Calu3 (cell line): ENCODE data around the gene MOB3A. TPM values are rescaled to one million over a fixed set of nuclear protein-coding genes. Genes with fewer than 3 reads are reported as not detected.

ENCODE experiments used
- BruUV-seq: library from RNA; stranded (reverse); fragments of 400-500 nt; replicated peaks from 2 replicates; lab custom pipeline; 2021; lab: Mats Ljungman, UMichigan
- CTCF ChIA-PET: fragments of 300-600 bp; sonication (Branson Sonifier 250); formaldehyde crosslinking; loops from one replicate; lab custom pipeline; 2022; ENCODE audit warnings: antibody characterized with exemption; lab: Charles Lee
- DNase-seq: peaks from one replicate; pipeline ENCODE4 v3.0.0; 2022
- H3K27ac Mint-ChIP-seq: one replicate; pipeline ENCODE4 v1.8.0; 2022; ENCODE audit warnings: mixed read lengths; ENCODE audit not compliant: unreplicated experiment
- H3K27me3 Mint-ChIP-seq: one replicate; pipeline ENCODE4 v1.8.0; 2022; ENCODE audit warnings: mixed read lengths; ENCODE audit not compliant: unreplicated experiment
- H3K36me3 Mint-ChIP-seq: one replicate; pipeline ENCODE4 v1.8.0; 2022; ENCODE audit warnings: mild to moderate bottlenecking, moderate library complexity, mixed read lengths; ENCODE audit not compliant: insufficient read depth, unreplicated experiment
- H3K4me1 Mint-ChIP-seq: one replicate; pipeline ENCODE4 v1.8.0; 2022; ENCODE audit warnings: mild to moderate bottlenecking, low read depth, mixed read lengths; ENCODE audit not compliant: unreplicated experiment
- H3K4me3 Mint-ChIP-seq: one replicate; pipeline ENCODE4 v1.8.0; 2022; ENCODE audit warnings: mild to moderate bottlenecking, low read depth, moderate library complexity, mixed read lengths; ENCODE audit not compliant: unreplicated experiment
- H3K9me3 Mint-ChIP-seq: one replicate; pipeline ENCODE4 v1.8.0; 2022; ENCODE audit warnings: low read depth, mixed read lengths; ENCODE audit not compliant: unreplicated experiment
- intact Hi-C: fragments of 100-400 bp; cut with micrococcal nuclease; formaldehyde crosslinking; loops from one replicate; pipeline ENCODE4 v1.10.0; 2022; ENCODE audit not compliant: unreplicated experiment
- total RNA-seq: library from RNA; stranded (reverse); gene quantifications from 2 replicates; pipeline ENCODE4 v1.2.3, GENCODE V29; 2022
- TF ChIP-seq, protein P1 (sequence below): fragments of 200-600 bp; IDR thresholded peaks from one replicate; pipeline ENCODE4 v1.8.0; 2022; ENCODE audit warnings: antibody characterized with exemption; ENCODE audit not compliant: unreplicated experiment

MOB3A gene
- total RNA-seq, 1 experiment from 2014 or later = 15.8 TPM

GRCh38 chr19:2039089-2039958, 56.8 kb downstream of the MOB3A start:
- peaks cover 2% of the 10 kb centered on the region for H3K9me3 Mint-ChIP-seq
- no peaks in the 10 kb centered on the region for H3K4me1 Mint-ChIP-seq
- no peaks in the 10 kb centered on the region for H3K27me3 Mint-ChIP-seq
- peaks cover 50% of the 10 kb centered on the region for H3K36me3 Mint-ChIP-seq
- CTCF ChIA-PET = interaction anchor here (0.5 to 1.1 kb wide), 2 partner anchors 31 to 61 kb away, joined by 3 read pairs; no protein-coding TSS in a partner anchor
- TF ChIP-seq, protein P1, sequence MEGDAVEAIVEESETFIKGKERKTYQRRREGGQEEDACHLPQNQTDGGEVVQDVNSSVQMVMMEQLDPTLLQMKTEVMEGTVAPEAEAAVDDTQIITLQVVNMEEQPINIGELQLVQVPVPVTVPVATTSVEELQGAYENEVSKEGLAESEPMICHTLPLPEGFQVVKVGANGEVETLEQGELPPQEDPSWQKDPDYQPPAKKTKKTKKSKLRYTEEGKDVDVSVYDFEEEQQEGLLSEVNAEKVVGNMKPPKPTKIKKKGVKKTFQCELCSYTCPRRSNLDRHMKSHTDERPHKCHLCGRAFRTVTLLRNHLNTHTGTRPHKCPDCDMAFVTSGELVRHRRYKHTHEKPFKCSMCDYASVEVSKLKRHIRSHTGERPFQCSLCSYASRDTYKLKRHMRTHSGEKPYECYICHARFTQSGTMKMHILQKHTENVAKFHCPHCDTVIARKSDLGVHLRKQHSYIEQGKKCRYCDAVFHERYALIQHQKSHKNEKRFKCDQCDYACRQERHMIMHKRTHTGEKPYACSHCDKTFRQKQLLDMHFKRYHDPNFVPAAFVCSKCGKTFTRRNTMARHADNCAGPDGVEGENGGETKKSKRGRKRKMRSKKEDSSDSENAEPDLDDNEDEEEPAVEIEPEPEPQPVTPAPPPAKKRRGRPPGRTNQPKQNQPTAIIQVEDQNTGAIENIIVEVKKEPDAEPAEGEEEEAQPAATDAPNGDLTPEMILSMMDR = no peak
- no peak for DNase-seq
- BruUV-seq = TSS peak; percentile 8
- no peak overlapping the region for H3K4me3 Mint-ChIP-seq
- H3K27ac Mint-ChIP-seq = no peak overlapping the region
- intact Hi-C loops = no loop called here

DNA sequence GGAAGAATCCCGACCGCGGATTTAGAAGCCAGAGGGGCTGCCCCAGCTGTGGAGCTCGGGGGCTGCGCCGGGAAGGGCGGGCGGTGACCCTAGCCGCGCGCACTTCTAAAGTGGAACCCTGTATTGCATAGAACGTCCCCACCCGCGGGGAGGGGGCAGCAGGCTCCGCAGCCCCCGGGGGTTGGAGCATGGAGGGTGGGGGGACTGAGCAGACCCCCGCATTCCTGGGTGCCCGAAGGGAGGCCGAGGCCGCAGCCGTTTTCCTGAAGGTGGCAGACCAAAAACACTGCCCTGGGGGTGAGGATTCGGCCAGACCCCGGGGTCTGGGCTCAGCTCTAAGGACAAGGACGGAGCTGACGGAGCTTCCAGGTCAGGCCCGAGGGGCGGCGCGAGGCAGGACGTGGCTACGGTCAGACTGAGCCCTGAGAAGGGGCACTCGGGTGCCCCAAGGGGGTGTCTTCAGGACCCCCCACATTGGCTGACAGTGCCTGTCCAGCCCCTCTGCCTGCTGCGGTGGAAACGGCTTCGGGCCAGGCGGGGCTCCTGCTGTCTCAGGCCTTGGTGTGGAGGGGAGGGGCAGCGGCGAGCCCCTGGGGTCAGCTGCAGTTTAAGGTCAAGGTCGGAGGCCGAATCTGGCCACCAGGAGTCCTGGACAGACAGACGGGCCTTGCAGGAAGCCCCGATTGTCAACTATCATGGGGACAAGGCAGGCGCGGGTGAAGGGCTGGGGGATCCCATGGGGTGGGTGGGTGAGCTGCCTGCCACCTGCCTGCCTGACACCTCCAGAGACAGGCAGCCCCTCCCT, 57.6 kb downstream of the MOB3A start:
- no peaks in the 10 kb centered on the region for H3K27me3 Mint-ChIP-seq
- H3K36me3 Mint-ChIP-seq = peaks cover 50% of the 10 kb centered on the region
- BruUV-seq = no TSS peak
- no peak overlapping the region for H3K27ac Mint-ChIP-seq
- CTCF ChIA-PET = interaction anchor here (0.5 to 1.1 kb wide), 2 partner anchors 31 to 61 kb away, joined by 3 read pairs; no protein-coding TSS in a partner anchor
- H3K4me1 Mint-ChIP-seq = no peaks in the 10 kb centered on the region
- no peak for DNase-seq
- intact Hi-C loops = no loop called here
- TF ChIP-seq, protein P1 = no peak
- H3K9me3 Mint-ChIP-seq = peaks cover 2% of the 10 kb centered on the region
- H3K4me3 Mint-ChIP-seq = no peak overlapping the region

- no peaks in the 10 kb centered on the region for H3K27me3 Mint-ChIP-seq
- intact Hi-C loops = no loop called here
- BruUV-seq = TSS peak; percentile 43
- H3K27ac Mint-ChIP-seq = peak overlapping the region; percentile 39
- peaks cover 2% of the 10 kb centered on the region for H3K9me3 Mint-ChIP-seq
- H3K4me1 Mint-ChIP-seq = peaks cover 4% of the 10 kb centered on the region
- CTCF ChIA-PET = no interaction called here
- TF ChIP-seq, protein P1 = no peak
- no peak overlapping the region for H3K4me3 Mint-ChIP-seq
- no peak for DNase-seq
- peaks cover 42% of the 10 kb centered on the region for H3K36me3 Mint-ChIP-seq
Observed at GRCh38 chr19:2037651-2038255, 58.4 kb downstream of the MOB3A start.

DNA sequence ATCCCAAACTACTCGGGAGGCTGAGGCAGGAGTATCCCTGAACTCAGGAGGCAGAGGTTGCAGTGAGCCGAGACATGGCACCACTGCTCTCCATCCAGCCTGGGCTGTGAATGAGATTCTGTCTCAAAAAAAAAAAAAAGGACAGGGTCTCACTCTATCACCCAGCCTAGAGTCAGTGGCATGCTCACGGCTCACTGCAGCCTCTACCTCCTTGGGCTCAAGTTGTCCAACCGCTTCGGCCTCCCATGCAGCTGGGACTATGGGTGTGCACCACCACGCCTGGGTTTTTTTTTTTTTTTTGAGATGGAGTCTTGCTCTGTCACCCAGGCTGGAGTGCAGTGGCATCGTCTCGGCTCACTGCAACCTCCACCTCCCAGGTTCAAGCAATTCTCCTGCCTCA, 59.7 kb downstream of the MOB3A start:
- Mint-ChIP-seq H3K36me3 (peaks cover 34% of the 10 kb centered on the region), H3K4me3 (no peak overlapping the region), H3K27ac (no peak overlapping the region), H3K4me1 (peaks cover 11% of the 10 kb centered on the region), H3K27me3 (no peaks in the 10 kb centered on the region), H3K9me3 (peaks cover 2% of the 10 kb centered on the region)
- DNase-seq = no peak
- no TSS peak for BruUV-seq
- CTCF ChIA-PET = interaction anchor here (0.6 to 0.7 kb wide), 2 partner anchors 34 to 803 kb away, joined by 3 read pairs; no protein-coding TSS in a partner anchor
- TF ChIP-seq, protein P1 = no peak
- intact Hi-C loops = no loop called here
